Rectal smooth muscle tissue (tissue), 1 donor: ENCODE measurements around the gene ZNF547.
A peak's percentile ranks its signal among the peaks of the same experiment; 100 is the strongest.
"Not testable (repeated sequence)": the region's sequence is repeated elsewhere in the genome, so short reads cannot be mapped to it uniquely, and the experiment has no call there.

Experiments used
- H3K27ac ChIP-seq: one replicate; pipeline ENCODE4 v1.7.0; 2013; ENCODE audit warnings: low read depth, low read length, inconsistent platforms
- H3K27me3 ChIP-seq: one replicate; pipeline ENCODE4 v1.7.0; 2013; ENCODE audit warnings: low read length; ENCODE audit not compliant: control insufficient read depth, insufficient read depth
- H3K36me3 ChIP-seq: one replicate; pipeline ENCODE4 v1.7.0; 2013; ENCODE audit warnings: low read length; ENCODE audit not compliant: control insufficient read depth, insufficient read depth
- H3K4me1 ChIP-seq: one replicate; pipeline ENCODE4 v1.7.0; 2013; ENCODE audit warnings: low read length; ENCODE audit not compliant: control insufficient read depth, insufficient read depth
- H3K4me3 ChIP-seq: one replicate; pipeline ENCODE4 v1.7.0; 2013; ENCODE audit warnings: low read length
- H3K9ac ChIP-seq: one replicate; pipeline ENCODE4 v1.7.0; 2013; ENCODE audit warnings: low read length

Gene ZNF547

GRCh38 chr19:57348136-57348535 is 15.2 kb upstream of the ZNF547 start:
- Histone ChIP-seq H3K36me3 (no peaks in the 10 kb centered on the region), H3K27me3 (no peaks in the 10 kb centered on the region), H3K27ac (no peak overlapping the region)

GRCh38 chr19:57350877-57351805 is 12.2 kb upstream of the ZNF547 start, which contains the start of gene ZNF304:
ZNF304 (plus strand) TSS chr19:57351271; CDS start chr19:57351665, 394 bp downstream.
- Histone ChIP-seq H3K9ac (peak within 1 kb of the TSS; percentile 83), H3K36me3 (peaks cover 22% of the 10 kb centered on the region), H3K4me1 (peaks cover 7% of the 10 kb centered on the region), H3K27ac (peak within 1 kb of the TSS; percentile 64), H3K27me3 (no peaks in the 10 kb centered on the region), H3K4me3 (peak within 1 kb of the TSS; percentile 96)

More at GRCh38 chr19:57348136-57348535, 15.2 kb upstream of the ZNF547 start:
- Histone ChIP-seq H3K4me1 (peaks cover 7% of the 10 kb centered on the region), H3K9ac (no peak overlapping the region), H3K4me3 (no peak overlapping the region)

GRCh38 chr19:57351867-57352266 is 11.5 kb upstream of the ZNF547 start:
- Histone ChIP-seq H3K9ac (peak overlapping the region; percentile 83), H3K4me3 (peak overlapping the region; percentile 96), H3K36me3 (peaks cover 29% of the 10 kb centered on the region), H3K4me1 (peaks cover 7% of the 10 kb centered on the region), H3K27ac (no peak overlapping the region), H3K27me3 (no peaks in the 10 kb centered on the region)

GRCh38 chr19:57355916-57356315 is 7.4 kb upstream of the ZNF547 start:
- Histone ChIP-seq H3K4me3 (no peak overlapping the region), H3K27me3 (no peaks in the 10 kb centered on the region), H3K36me3 (peaks cover 36% of the 10 kb centered on the region), H3K27ac (no peak overlapping the region), H3K4me1 (peaks cover 7% of the 10 kb centered on the region), H3K9ac (no peak overlapping the region)

GRCh38 chr19:57357406-57357805 is 5.9 kb upstream of the ZNF547 start:
- H3K9ac ChIP-seq = no peak overlapping the region
- no peak overlapping the region for H3K27ac ChIP-seq
- peaks cover 3% of the 10 kb centered on the region for H3K4me1 ChIP-seq
- no peaks in the 10 kb centered on the region for H3K27me3 ChIP-seq
- no peak overlapping the region for H3K4me3 ChIP-seq
- peaks cover 36% of the 10 kb centered on the region for H3K36me3 ChIP-seq

- H3K36me3 ChIP-seq = peaks cover 32% of the 10 kb centered on the region
- no peak overlapping the region for H3K4me3 ChIP-seq
- H3K27me3 ChIP-seq = no peaks in the 10 kb centered on the region
- H3K27ac ChIP-seq = no peak overlapping the region
- no peaks in the 10 kb centered on the region for H3K4me1 ChIP-seq
- H3K9ac ChIP-seq = no peak overlapping the region
Observed at GRCh38 chr19:57359300-57359699, 4.1 kb upstream of the ZNF547 start.

- Histone ChIP-seq H3K27ac (peak overlapping the region; percentile 79), H3K36me3 (peaks cover 2% of the 10 kb centered on the region), H3K4me1 (no peaks in the 10 kb centered on the region), H3K9ac (no peak overlapping the region), H3K4me3 (peak overlapping the region; percentile 39), H3K27me3 (no peaks in the 10 kb centered on the region)
Observed at GRCh38 chr19:57362419-57362818, 932 bp upstream of the ZNF547 start.

GRCh38 chr19:57363688-57364181 is 384 bp downstream of the ZNF547 start:
- H3K9ac ChIP-seq = peak overlapping the region; percentile 75
- H3K4me1 ChIP-seq = no peaks in the 10 kb centered on the region
- no peaks in the 10 kb centered on the region for H3K27me3 ChIP-seq
- H3K4me3 ChIP-seq = peak overlapping the region; percentile 87
- no peaks in the 10 kb centered on the region for H3K36me3 ChIP-seq
- H3K27ac ChIP-seq = peak overlapping the region; percentile 97

GRCh38 chr19:57366776-57367175 is 3.4 kb downstream of the ZNF547 start:
- Histone ChIP-seq H3K4me3 (no peak overlapping the region), H3K36me3 (peaks cover 2% of the 10 kb centered on the region), H3K27ac (no peak overlapping the region), H3K27me3 (no peaks in the 10 kb centered on the region), H3K9ac (no peak overlapping the region), H3K4me1 (no peaks in the 10 kb centered on the region)

GRCh38 chr19:57374179-57374578 is 10.8 kb downstream of the ZNF547 start:
- no peaks in the 10 kb centered on the region for H3K4me1 ChIP-seq
- H3K4me3 ChIP-seq = no peak overlapping the region
- H3K27ac ChIP-seq = no peak overlapping the region
- H3K27me3 ChIP-seq = no peaks in the 10 kb centered on the region
- H3K9ac ChIP-seq = no peak overlapping the region
- H3K36me3 ChIP-seq = peaks cover 37% of the 10 kb centered on the region

- H3K27me3 ChIP-seq, H3K27ac ChIP-seq, H3K9ac ChIP-seq, H3K4me3 ChIP-seq, H3K4me1 ChIP-seq: not testable (repeated sequence)
- H3K36me3 ChIP-seq = peaks cover 37% of the 10 kb centered on the region
Observed at GRCh38 chr19:57374647-57375046, 11.3 kb downstream of the ZNF547 start.

- Histone ChIP-seq H3K4me3 (no peak overlapping the region), H3K9ac (no peak overlapping the region), H3K36me3 (peaks cover 37% of the 10 kb centered on the region), H3K27me3 (no peaks in the 10 kb centered on the region), H3K4me1 (no peaks in the 10 kb centered on the region), H3K27ac (no peak overlapping the region)
Observed at GRCh38 chr19:57376151-57376550, 12.8 kb downstream of the ZNF547 start.
